Left renal pelvis (tissue), 4 donors: ENCODE measurements around the gene CFAP54. TPM values are rescaled to one million over a fixed set of nuclear protein-coding genes. Genes with fewer than 3 reads are reported as not detected.
"Not testable (repeated sequence)": the region's sequence is repeated elsewhere in the genome, so short reads cannot be mapped to it uniquely, and the experiment has no call there.

ENCODE experiments used
- DNase-seq, 4 donors: peaks; one replicate each; pipeline ENCODE4 v3.0.0-alpha.2; 2013; ENCODE audit warnings: low read depth in 4 of 4, low spot score in 3 of 4
- polyA plus RNA-seq, 4 donors: library from polyadenylated mRNA; unstranded; fragments of 120-200 nt; gene quantifications; one replicate each; pipeline ENCODE4 v1.2.1, GENCODE V29; 2013; ENCODE audit not compliant: insufficient read length in 4 of 4

Gene CFAP54
- polyA plus RNA-seq, 4 donors, result 0.44 to 3.8 (median 2.7) TPM

- no peak for DNase-seq
Measured at GRCh38 chr12:96471368-96472050, 17.9 kb upstream of the CFAP54 start.

GRCh38 chr12:96472384-96472783 is 17.0 kb upstream of the CFAP54 start:
- no peak for DNase-seq

- DNase-seq, result no peak
Measured at GRCh38 chr12:96473394-96474093, 15.8 kb upstream of the CFAP54 start.

- DNase-seq, result no peak
Measured at GRCh38 chr12:96474206-96474605, 15.2 kb upstream of the CFAP54 start.

GRCh38 chr12:96478011-96478410 is 11.4 kb upstream of the CFAP54 start:
- no peak for DNase-seq

- DNase-seq, result no peak
Measured at GRCh38 chr12:96482086-96482485, 7.3 kb upstream of the CFAP54 start.

GRCh38 chr12:96483116-96483515 is 6.3 kb upstream of the CFAP54 start:
- DNase-seq, result no peak

- no peak for DNase-seq
Measured at GRCh38 chr12:96486751-96487613, 2.4 kb upstream of the CFAP54 start.

- DNase-seq, result no peak
Measured at GRCh38 chr12:96487634-96488033, 1.7 kb upstream of the CFAP54 start.

GRCh38 chr12:96493106-96493505 is 3.7 kb downstream of the CFAP54 start:
- DNase-seq, result no peak

- DNase-seq, result not testable (repeated sequence)
Measured at GRCh38 chr12:96494154-96494553, 4.8 kb downstream of the CFAP54 start.

GRCh38 chr12:96495155-96495554 is 5.8 kb downstream of the CFAP54 start:
- DNase-seq, result no peak

- no peak for DNase-seq
Measured at GRCh38 chr12:96495841-96496545, 6.6 kb downstream of the CFAP54 start.

- DNase-seq, result no peak
Measured at GRCh38 chr12:96496944-96497343, 7.6 kb downstream of the CFAP54 start.

- DNase-seq, result no peak
Measured at GRCh38 chr12:96497855-96498254, 8.5 kb downstream of the CFAP54 start.

- DNase-seq, result no peak
Measured at GRCh38 chr12:96500693-96501092, 11.3 kb downstream of the CFAP54 start.

GRCh38 chr12:96501133-96501761 is 11.9 kb downstream of the CFAP54 start:
- DNase-seq, result no peak

- no peak for DNase-seq
Measured at GRCh38 chr12:96501908-96502307, 12.5 kb downstream of the CFAP54 start.

GRCh38 chr12:96502477-96502876 is 13.1 kb downstream of the CFAP54 start:
- no peak for DNase-seq

- no peak for DNase-seq
Measured at GRCh38 chr12:96502949-96503532, 13.7 kb downstream of the CFAP54 start.
